Gastroesophageal sphincter (tissue), 3 donors: Measurements from ENCODE around the gene SUN1.

Experiments
- EP300 ChIP-seq: sonication (generic); formaldehyde crosslinking; IDR thresholded peaks from one replicate; pipeline ENCODE4 v1.6.1; 2017; ENCODE audit warnings: antibody characterized with exemption, mild to moderate bottlenecking
- POLR2A ChIP-seq, 2 donors: fragments of 450-650 bp; IDR thresholded peaks; one replicate each; pipeline ENCODE4 v1.6.1; 2017; ENCODE audit warnings: antibody characterized with exemption in 2 of 2, mild to moderate bottlenecking in 2 of 2, moderate library complexity in 1 of 2
- POLR2AphosphoS5 ChIP-seq: sonication (generic); formaldehyde crosslinking; IDR thresholded peaks from one replicate; pipeline ENCODE4 v1.6.1; 2017; ENCODE audit warnings: antibody characterized with exemption
- TF ChIP-seq, protein P1 (sequence below), 4 experiments: fragments of 200-600 bp in 2 of 4; fragments of 450-650 bp in 2 of 4; sonication (generic) in 1 of 4; IDR thresholded peaks; one replicate each; pipeline ENCODE4 v1.5.1; 2017 to 2019; ENCODE audit warnings: antibody characterized with exemption in 4 of 4, mild to moderate bottlenecking in 2 of 4, moderate library complexity in 2 of 4

DNA sequence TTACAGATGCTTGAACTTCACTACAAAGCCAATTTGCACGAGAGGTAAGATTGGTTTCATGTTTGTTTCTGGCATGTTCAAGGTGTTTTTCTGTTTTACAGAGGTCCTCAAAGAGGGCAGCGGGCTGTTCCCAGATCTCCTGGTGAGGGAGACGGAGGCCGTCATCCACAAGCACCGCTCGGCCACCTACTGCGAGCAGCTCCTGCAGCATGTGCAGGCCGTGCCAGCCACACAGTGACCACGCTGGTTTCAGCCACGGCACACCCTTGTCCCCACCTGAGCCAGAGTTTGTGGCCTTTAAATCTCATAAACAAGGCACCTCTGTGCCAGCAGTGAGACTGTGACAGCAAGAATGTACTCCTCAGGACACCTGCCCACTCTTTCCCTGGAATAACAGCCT is 46.9 kb upstream of the SUN1 start:
- no peak for TF ChIP-seq POLR2AphosphoS5
- TF ChIP-seq, protein P1, sequence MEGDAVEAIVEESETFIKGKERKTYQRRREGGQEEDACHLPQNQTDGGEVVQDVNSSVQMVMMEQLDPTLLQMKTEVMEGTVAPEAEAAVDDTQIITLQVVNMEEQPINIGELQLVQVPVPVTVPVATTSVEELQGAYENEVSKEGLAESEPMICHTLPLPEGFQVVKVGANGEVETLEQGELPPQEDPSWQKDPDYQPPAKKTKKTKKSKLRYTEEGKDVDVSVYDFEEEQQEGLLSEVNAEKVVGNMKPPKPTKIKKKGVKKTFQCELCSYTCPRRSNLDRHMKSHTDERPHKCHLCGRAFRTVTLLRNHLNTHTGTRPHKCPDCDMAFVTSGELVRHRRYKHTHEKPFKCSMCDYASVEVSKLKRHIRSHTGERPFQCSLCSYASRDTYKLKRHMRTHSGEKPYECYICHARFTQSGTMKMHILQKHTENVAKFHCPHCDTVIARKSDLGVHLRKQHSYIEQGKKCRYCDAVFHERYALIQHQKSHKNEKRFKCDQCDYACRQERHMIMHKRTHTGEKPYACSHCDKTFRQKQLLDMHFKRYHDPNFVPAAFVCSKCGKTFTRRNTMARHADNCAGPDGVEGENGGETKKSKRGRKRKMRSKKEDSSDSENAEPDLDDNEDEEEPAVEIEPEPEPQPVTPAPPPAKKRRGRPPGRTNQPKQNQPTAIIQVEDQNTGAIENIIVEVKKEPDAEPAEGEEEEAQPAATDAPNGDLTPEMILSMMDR (IDR thresholded peaks at IDR 0.05), result no peak
- no peak for TF ChIP-seq EP300
- no peak for TF ChIP-seq POLR2A (IDR thresholded peaks at IDR 0.05)
